GOT3 (cell line): Measurements from ENCODE around the gene PRODH2.
"Not testable (repeated sequence)": the region's sequence is repeated elsewhere in the genome, so short reads cannot be mapped to it uniquely, and the experiment has no call there.

Source experiments
- DNase-seq: peaks from one replicate; lab custom pipeline; 2025; ENCODE audit warnings: mixed read lengths; lab: John Stamatoyannopoulos, UW

Gene PRODH2

DNA sequence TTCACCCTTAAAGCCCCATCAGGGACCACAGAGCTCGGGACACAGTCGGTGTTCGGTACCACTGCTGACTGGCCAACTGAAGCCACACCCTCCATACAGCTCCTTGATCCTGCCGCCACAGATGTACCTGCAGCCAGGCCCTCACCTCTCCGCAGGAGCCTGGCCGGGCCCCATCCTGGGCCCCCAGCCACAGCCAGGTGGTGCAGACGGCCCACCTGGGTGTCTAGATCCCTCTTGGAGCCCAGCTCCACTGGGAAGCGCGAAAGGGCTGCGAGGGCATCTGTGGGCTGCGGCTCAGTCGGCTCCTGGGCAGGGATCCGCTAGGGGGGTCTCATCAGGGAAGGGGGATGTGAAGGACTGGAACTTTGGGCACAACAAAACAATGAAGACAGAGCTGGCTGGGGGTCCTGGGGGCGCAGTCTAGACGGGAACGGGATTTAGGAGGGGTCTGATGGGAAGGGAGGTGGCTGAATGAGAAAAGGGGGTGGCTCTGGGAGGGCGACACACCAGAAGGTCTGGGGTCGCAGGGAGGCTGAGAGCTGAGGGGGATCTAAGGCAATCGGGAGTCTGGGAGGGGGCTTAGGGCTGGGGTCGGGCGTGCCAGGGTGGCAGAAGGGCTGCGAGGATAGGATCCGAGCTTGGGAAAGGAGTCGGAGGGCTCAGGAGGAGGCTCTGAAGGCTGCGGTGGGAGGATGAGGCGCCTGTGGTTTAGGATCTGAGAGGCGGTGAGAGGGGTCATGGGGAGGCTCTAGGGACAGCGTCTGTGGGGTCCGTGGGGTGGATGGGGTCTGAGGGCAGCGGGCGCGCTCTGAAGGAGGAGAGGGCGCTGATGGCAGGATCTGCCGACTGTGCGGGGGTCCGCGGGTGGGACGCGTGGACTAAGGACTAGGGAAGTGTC is 15.8 kb downstream of the PRODH2 start:
- DNase-seq: no peak

DNA sequence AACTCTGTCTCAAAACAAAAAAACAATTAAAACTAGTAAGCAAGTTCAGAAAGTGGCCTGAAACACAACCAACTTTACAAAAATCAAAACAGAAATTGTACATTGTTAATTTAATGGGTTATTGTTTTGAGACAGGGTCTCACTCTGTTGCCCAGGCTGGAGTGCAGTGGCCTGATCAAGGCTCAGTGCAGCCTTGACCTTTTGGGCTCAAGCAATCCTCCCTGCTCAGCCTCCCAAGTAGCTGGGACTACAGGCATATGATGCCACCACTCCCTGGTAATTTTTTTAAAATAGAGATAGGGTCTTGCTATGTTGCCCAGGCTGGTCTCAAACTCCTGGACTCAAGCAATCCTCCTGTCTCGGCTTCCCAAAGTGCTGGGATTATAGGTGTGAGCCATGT is 17.1 kb downstream of the PRODH2 start:
- not testable (repeated sequence) for DNase-seq

DNA sequence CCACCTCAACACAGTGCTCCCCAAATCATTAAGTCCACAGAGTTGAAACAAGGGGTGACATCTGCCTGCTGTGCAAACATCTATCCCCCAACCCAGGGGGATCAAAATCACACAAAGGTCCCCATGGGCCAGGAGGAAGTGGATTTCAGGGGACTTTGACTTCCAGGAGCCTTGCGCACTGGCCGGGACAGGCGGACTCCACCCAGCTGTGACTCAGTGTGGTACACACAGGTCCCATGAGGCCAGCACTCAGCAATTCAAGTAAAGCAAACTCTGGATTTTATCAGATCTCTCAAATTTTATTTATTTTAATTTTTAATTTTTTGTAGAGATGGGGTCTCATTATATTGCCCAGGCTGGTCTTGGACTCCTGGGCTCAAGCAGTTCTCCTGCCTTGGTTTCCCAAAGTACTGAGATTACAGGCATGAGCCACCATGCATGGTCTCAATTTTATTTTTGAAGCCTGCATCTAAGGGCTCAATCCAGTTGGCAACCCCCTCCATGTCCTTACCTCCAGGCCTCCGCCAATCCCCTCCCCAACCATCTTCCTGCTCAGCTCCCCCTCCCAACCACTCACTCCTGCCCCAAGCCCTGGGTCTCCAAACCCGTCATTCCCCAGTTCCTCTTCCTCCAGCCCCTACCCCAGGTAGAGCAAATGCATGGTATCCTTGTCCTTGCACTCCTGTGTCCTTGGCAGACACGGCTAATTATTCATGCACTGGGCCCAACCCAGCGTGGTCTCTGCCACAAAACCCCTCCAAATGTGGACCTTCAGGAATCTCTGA is 19.1 kb downstream of the PRODH2 start:
- no peak for DNase-seq

DNA sequence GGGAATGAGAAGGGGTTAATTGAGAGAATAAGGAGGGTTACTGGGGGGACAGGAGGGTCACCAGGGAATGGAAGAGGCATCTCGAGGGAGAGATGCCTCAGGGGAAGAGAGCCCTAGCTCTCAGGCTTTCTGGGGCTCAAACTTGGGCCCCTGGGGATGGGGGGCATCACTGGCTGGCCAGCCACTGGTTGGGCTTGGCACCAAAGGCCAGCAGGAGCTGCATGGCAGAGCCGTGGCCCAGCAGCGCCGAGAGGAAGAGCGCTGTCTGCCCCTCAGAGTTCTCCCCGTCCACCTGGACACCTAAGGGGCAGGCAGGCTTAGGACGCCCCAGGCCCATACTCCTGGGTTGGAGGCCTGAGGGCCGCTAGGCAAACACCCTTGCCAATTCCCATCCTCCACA is 19.8 kb downstream of the PRODH2 start:
- no peak for DNase-seq

DNA sequence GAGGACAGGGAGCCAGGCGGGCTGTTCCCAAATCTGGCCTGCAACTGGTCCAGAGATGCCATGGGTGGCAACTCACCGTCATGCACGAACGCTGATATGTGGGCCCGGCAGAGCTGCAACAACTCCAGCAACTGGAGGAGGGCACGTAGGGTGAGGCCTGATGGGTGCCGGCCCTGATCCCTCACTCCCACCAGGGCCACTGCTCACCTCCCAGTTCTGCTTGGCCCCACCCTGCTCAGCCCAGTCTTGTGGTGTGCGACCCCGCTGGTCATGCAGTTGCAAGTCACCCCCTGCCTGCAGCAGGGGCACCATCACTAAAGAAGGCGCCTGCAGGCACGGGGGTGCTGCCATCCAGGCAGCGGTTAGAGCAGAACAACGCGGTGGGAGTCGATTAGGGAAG is 20.3 kb downstream of the PRODH2 start:
- no peak for DNase-seq

DNA sequence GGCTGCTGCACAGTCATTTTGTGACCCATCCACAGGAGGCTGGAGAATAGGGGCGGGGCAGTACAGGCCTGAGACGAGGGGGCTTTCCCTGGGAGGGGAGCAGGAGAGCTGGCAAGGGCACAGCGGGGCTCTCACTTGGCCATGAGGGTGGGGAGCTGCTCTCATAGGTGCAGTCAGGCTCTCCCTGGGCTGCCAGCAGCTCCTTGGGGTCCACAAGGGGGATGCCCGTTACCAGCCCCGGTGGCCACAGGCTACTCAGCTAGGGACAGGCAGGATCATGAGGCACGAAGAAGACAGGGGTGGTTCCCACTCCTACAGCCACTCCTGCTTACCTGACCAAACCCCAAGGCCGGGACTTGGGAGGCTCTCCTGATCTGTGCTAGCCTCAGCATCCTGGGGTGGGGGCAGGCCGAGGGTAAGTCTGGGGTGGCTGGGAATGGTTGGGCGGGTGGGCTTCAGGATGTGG is 20.8 kb downstream of the PRODH2 start:
- no peak for DNase-seq

DNA sequence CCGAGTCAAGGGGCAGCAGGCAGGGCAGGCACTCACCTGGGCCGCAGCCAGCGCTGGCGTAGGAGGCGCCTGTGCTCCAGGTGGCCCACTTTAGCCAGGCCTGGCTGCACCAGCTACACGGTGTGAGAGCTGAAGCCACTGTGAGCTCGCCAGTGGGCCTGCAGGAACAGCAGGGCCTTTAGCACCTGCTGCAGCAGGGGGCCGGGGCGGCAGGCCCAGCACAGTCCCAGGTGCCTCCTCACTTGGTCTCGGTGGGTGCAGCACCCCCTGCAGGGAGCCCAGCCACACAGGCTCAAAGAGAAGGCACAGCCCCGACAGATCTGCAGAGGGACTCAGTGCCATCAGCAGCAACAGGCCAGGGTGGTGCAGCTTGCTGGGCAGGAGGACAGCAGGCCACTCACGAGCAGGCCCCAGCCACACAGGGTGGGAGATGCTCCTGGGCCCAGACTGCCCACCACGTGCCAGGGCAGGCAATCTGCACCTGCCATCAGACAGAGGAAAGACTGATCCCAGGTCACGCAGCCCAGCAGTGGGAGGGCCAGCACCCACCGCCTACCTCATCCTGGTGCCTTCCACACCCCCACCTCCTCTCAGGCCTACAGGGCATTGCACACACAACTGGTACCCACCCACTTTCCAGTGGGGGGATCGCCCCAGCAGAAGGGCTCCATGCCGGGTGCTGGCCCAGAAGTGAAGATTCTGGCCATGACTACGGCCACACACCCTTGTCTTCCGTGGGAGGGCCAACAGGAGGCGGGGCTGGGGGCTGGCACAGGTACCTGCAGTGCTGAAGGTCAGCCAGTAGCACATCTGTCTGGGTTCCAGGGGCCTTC is 21.4 kb downstream of the PRODH2 start:
- no peak for DNase-seq

DNA sequence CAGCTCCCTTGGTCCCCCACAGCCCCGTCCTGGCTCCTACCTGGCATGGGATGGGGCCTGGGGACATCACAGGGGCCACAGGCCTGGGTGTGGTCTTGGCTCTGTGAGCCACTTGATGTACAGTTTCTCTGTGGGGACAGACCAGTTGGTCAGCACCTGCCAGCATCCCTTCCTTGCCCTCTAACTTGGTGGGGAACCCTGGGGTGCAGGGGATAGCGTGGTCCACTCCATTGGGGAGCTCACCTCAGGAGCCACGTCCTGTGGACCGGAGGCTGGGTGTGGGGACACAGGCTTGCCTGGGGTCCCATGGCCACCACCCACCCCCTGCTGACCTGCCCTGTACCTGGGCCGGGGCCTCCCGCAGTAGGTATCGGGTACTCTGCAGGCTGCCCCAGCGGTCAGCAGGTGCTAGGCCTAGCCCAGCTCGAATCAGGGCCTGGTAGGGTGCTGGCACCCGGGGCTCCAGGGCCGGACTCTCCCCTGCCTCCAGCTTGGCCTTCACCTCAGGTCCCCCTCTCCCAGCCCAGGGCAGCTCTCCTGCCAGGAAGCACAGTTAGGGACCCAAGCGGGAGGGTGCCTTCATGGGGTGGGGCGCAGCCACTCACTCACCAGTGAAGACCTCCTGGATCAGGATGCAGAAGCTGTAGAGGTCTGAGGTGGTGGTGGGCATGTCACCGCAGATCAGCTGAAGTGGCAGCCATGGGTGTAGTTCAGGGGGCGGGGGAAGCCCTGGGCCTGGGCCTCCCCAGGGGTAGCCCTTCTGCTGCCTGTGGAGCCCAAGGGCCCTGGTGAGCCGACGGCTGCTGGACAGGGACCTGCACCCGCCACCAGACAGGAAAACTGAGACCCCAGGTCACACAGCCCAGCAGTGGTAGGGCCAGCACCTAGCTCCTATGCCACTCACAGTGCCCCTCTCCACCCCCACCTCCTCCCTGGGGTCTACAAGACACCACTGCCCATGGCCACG is 22.4 kb downstream of the PRODH2 start:
- DNase-seq: no peak

DNA sequence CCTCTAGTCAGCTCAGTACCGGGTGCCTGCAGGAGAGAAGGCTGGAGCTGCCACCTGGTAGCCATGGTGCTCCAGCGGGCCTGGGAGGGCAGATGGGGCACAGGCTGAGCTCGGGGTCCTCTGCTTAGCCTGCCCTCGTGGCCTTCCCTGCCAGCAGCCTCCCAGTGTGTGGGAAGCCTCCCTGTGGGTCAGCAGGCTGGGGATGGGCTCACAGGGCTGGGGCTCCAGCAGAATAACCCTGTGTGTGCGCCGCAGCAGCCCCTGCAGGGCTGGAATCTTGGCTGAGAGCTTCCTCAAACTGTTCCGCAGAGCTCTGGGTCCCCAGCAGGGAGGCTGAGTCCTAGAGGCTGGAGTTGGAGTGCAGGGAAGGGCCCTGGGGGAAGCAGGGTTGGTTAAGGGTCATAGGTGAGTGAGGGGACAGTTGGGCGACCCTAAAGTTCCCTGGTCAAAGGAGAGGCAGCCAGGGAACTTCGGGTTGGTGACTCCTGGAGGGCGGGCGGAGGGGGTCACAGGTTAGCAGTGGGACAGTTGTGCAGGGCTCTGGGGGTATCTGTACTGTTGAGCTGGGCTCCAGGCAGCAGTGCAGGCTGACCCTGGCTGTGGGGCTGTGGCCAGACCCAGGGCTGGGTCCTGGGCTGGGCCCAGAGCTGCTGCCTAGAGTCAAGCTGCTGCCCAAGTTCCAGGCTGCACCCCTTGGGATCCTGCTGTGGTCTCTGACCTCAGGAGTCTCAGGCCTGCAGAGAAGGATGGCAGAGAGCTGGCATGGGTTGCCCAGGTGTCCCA is 23.3 kb downstream of the PRODH2 start:
- no peak for DNase-seq

DNA sequence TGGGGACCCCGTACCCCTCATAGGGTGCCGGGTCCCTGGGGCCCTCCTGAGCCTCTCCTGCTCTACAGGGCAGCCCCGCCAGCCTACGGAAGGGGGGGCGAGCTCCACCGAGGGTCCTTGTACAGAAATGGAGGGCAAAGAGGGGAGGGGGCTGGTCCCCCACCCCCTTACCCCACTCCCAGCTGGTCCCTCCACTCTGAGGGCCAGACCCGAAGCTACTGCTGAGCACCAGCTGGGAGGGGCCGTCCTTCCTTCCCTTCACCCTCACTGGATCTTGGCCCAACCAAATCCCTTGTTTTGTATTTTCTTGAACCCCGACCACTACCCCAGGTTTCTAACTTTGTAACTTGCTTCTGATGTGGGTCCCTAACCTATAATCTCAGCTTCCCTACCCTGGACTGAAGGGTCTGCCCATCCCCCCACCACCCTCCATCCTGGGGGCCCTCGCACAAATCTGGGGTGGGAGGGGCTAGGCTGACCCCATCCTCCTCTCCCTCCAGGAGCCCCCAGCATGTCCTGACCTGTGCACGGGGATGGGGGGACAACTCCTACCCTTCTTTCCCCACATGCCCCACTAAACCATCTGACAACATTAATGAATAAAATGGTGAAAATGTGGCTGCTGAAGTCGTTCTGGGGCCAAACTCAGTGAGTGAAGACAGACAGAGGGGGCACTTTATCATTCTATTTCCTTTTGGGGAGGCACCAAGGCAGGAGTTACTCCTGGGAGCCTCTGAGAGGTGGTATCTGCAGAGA is 24.3 kb downstream of the PRODH2 start:
- DNase-seq: no peak

DNA sequence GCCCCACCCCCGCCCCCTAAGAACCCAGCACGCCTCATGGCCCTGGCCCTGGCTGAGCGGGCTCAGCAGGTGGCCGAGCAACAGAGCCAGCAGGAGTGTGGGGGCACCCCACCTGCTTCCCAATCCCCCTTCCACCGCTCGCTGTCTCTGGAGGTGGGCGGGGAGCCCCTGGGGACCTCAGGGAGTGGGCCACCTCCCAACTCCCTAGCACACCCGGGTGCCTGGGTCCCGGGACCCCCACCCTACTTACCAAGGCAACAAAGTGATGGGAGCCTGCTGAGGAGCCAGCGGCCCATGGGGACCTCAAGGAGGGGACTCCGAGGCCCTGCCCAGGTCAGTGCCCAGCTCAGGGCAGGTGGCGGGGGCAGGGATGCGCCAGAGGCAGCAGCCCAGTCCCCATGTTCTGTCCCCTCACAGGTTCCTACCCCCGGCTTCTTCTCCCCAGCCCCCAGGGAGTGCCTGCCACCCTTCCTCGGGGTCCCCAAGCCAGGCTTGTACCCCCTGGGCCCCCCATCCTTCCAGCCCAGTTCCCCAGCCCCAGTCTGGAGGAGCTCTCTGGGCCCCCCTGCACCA is 25.3 kb downstream of the PRODH2 start:
- DNase-seq: no peak

DNA sequence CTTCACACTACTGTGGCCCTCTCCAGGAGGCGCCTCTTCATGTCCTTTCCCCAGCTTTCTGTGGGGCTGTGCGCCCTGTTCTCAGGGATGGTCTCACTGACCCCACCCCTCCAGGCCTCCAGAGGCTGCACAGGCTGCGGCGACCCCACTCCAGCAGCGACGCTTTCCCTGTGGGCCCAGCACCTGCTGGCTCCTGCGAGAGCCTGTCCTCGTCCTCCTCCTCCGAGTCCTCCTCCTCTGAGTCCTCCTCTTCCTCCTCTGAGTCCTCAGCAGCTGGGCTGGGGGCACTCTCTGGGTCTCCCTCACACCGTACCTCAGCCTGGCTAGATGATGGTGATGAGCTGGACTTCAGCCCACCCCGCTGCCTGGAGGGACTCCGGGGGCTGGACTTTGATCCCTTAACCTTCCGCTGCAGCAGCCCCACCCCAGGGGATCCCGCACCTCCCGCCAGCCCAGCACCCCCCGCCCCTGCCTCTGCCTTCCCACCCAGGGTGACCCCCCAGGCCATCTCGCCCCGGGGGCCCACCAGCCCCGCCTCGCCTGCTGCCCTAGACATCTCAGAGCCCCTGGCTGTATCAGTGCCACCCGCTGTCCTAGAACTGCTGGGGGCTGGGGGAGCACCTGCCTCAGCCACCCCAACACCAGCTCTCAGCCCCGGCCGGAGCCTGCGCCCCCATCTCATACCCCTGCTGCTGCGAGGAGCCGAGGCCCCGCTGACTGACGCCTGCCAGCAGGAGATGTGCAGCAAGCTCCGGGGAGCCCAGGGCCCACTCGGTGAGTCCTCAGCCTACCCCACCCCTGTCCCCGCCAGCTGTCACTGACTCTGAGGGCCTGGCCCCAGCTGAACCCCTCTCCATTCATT is 26.1 kb downstream of the PRODH2 start:
- DNase-seq: no peak

DNA sequence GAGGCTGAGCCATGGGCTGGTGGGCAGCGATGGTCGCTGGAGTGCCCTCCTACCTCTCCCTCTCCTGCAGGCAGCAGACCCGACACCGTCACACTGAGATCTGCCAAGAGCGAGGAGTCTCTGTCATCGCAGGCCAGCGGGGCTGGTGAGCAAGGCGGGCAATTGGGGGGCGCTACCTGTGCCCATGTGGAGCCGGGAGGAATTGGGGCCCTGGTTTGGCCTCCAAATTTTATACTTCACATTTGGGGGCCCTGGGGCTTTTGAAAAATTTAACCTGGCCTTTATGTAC is 27.4 kb downstream of the PRODH2 start:
- no peak for DNase-seq

DNA sequence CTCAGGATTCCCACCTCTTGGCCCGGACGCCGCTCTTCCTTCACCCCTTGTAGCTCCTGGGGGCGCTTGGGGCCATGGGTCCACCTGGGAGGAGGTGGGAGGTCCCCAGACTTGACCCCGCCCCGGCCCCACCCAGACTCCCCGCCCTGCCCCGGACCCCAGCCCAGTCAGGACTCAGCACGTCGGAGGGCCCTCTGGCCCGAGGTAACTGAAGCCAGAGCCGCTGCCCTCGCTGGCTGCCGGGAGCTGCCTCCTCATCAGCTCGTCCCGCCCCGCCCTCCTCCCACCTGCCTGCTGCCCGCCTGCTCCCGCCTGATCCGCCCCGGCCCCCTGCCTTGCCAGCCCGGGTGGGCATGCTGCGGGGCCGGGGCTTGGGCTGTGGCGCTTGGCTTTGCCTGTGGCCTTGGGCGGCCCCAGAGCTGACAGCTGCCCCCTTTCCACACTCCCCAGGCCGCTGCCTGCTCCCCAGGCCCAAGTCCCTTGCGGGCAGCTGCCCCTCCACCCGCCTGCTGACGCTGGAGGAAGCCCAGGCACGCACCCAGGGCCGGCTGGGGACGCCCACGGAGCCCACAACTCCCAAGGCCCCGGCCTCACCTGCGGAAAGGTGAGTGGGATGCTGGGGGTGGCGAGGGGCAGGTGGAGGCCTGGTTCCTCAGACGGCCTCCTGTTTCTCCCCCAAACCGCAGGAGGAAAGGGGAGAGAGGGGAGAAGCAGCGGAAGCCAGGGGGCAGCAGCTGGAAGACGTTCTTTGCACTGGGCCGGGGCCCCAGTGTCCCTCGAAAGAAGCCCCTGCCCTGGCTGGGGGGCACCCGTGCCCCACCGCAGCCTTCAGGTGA is 27.9 kb downstream of the PRODH2 start:
- no peak for DNase-seq

DNA sequence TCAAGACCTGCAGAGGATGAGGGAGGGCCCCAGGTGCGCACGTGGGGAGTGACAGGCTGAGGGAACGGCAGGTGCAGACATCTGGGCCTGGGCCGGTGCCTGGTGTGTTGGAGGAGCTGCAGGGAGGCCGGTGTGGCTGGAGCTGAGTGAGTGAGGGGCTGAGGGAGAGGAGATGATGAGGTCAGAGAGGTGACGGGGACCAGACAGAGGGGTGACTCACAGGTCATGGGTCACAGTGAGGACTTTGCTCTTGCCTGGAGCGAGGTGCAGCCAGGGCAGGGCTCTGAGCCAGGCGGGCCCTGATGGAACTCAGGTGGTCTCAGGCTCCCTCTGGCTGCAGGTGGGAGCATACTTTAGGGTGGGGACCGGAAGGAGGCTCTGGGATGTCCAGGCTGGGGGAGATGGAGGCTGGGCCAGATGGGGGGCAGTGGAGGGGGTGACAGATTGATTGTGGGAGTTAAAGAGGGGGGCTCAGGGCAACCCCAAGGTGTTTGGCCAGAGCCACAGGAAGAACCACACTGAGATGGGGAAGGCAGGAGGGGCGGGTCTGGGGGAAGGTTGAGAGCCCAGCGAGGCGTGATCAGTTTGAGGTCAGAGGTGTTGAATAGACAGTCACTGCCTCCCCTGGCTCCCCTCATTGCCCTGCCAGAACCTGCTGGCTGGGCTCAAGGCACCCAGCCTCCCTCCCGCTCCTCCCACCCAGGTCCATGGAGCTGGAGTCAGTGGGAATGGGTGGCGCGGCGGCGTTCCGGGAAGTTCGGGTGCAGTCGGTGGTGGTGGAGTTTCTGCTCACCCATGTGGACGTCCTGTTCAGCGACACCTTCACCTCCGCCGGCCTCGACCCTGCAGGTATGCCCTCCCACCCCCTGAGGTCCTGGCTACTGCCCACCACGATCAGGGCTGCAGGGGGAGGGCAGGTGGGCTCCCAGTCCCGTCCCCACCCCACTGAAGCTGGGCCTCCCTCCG is 28.9 kb downstream of the PRODH2 start:
- no peak for DNase-seq

DNA sequence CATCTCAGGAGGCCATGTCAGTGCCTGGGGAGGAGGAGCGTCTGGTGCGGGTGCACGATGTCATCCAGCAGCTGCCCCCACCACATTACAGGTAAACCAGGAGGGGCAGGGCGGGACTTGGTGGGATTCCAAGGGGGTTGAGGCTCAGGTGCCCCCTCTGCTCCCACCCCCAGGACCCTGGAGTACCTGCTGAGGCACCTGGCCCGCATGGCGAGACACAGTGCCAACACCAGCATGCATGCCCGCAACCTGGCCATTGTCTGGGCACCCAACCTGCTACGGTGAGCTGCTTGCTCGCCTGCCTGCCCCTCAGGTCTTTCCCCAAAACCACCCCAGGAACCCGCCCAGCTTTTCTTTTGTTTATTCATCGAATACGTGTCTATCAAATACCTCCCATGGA is 30.1 kb downstream of the PRODH2 start:
- no peak for DNase-seq
